ENCODE data around the gene ALDH9A1. TPM values are rescaled to one million over a fixed set of nuclear protein-coding genes. Genes with fewer than 3 reads are reported as not detected.
"Not testable (repeated sequence)": the region's sequence is repeated elsewhere in the genome, so short reads cannot be mapped to it uniquely, and the experiment has no call there.

ALDH9A1 gene
- total and polyA plus RNA-seq, 8 donors = 0.87 to 101 (median 40.8) TPM

GRCh38 chr1:165662186-165662585 is 36.2 kb downstream of the ALDH9A1 start:
- Histone ChIP-seq H3K27me3 (no peaks in the 10 kb centered on the region), H3K27ac (no peak overlapping the region), H3K36me3 (peaks cover 12 to 90% (median 88%) of the 10 kb centered on the region in 4 donors), H3K9me3 (no peaks in the 10 kb centered on the region), H3K4me1 (no peaks in the 10 kb centered on the region), H3K4me3 (no peak overlapping the region)
- DNase-seq = no peak
- TF ChIP-seq CTCF (IDR thresholded peaks at IDR 0.05) = no peak
- no peak for TF ChIP-seq POLR2AphosphoS5 (IDR thresholded peaks at IDR 0.05)
- no peak for TF ChIP-seq POLR2A (IDR thresholded peaks at IDR 0.05)
- TF ChIP-seq EP300 (IDR thresholded peaks at IDR 0.05) = no peak
- intact Hi-C loops (cut with DNase I; ENCODE audit: low total_unique reads) = no loop called here
- WGBS, 5 donors = 81 to 92% (median 89%) methylated on average over 3 of the region's 3 CpGs

GRCh38 chr1:165661703-165662102 is 36.7 kb downstream of the ALDH9A1 start:
- Histone ChIP-seq H3K9me3 (no peaks in the 10 kb centered on the region), H3K36me3 (peaks cover 12 to 90% (median 87%) of the 10 kb centered on the region in 4 donors), H3K4me3 (no peak overlapping the region), H3K27me3 (no peaks in the 10 kb centered on the region), H3K27ac (no peak overlapping the region), H3K4me1 (no peaks in the 10 kb centered on the region)
- no peak for DNase-seq
- intact Hi-C loops (cut with DNase I; ENCODE audit: low total_unique reads) = no loop called here
- WGBS, 5 donors = 85 to 94% (median 90%) methylated on average over 2 of the region's 2 CpGs
- TF ChIP-seq POLR2AphosphoS5 (IDR thresholded peaks at IDR 0.05) (no peak), POLR2A (IDR thresholded peaks at IDR 0.05) (no peak), CTCF (IDR thresholded peaks at IDR 0.05) (no peak), EP300 (IDR thresholded peaks at IDR 0.05) (no peak)

- Histone ChIP-seq H3K27ac (no peak overlapping the region), H3K27me3 (no peaks in the 10 kb centered on the region), H3K4me1 (no peaks in the 10 kb centered on the region), H3K4me3 (no peak overlapping the region), H3K9me3 (no peaks in the 10 kb centered on the region), H3K36me3 (peaks cover 21 to 91% (median 88%) of the 10 kb centered on the region in 4 donors)
- WGBS, 5 donors = 56 to 86% (median 73%) methylated on average over 3 of the region's 3 CpGs
- TF ChIP-seq POLR2A (IDR thresholded peaks at IDR 0.05) (no peak), CTCF (IDR thresholded peaks at IDR 0.05) (no peak), EP300 (IDR thresholded peaks at IDR 0.05) (no peak), POLR2AphosphoS5 (IDR thresholded peaks at IDR 0.05) (no peak)
- intact Hi-C loops (cut with DNase I; ENCODE audit: low total_unique reads) = no loop called here
- DNase-seq = no peak
Measured at GRCh38 chr1:165659581-165659895, 38.8 kb downstream of the ALDH9A1 start.

- intact Hi-C loops (cut with DNase I; ENCODE audit: low total_unique reads); H3K9me3 ChIP-seq; DNase-seq; H3K4me3 ChIP-seq; H3K27ac ChIP-seq; H3K4me1 ChIP-seq; H3K27me3 ChIP-seq: not testable (repeated sequence)
- H3K36me3 ChIP-seq = peaks cover 23 to 91% (median 88%) of the 10 kb centered on the region in 4 donors
- 91 to 98% (median 96%) methylated on average over 9 of the region's 9 CpGs for WGBS, 5 donors
Measured at GRCh38 chr1:165658766-165659580, 39.4 kb downstream of the ALDH9A1 start.

GRCh38 chr1:165650981-165651625 is 47.3 kb downstream of the ALDH9A1 start:
- Histone ChIP-seq H3K4me1 (peaks cover 0 to 32% (median 16%) of the 10 kb centered on the region in 4 donors), H3K27ac (no peak overlapping the region), H3K36me3 (peaks cover 30 to 70% (median 63%) of the 10 kb centered on the region in 4 donors), H3K27me3 (no peaks in the 10 kb centered on the region), H3K4me3 (no peak overlapping the region), H3K9me3 (no peaks in the 10 kb centered on the region)
- intact Hi-C loops (cut with DNase I; ENCODE audit: low total_unique reads) = no loop called here
- TF ChIP-seq POLR2AphosphoS5 (IDR thresholded peaks at IDR 0.05) = no peak
- no peak for TF ChIP-seq EP300 (IDR thresholded peaks at IDR 0.05)
- WGBS, 5 donors = 86 to 98% (median 92%) methylated on average over 9 of the region's 9 CpGs
- no peak for DNase-seq

Measured in stomach (tissue), 9 donors.